Measurements from ENCODE around the gene DENR.
"Not testable (repeated sequence)": the region's sequence is repeated elsewhere in the genome, so short reads cannot be mapped to it uniquely, and the experiment has no call there.

DNA sequence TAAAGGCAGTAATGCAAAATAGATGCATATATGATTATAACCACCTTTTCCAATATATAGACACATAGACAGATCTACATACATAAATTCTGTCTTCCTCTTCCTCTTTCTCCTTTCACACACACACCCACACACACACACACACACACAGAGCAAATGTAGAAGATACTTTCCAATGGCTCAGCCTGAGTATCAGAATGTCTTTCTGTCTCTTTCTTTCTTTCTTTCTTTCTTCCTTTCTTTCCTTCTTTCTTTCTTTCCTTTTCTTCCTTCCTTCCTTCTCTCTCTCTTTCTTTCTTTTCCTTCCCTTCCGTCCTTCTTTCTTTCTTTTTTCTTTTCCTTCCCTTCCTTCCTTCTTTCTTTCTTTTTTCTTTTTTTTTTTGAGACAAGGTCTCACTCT lies 41.4 kb upstream of the DENR start:
- not testable (repeated sequence) for TF ChIP-seq POLR2A, CTCF, EP300, POLR2AphosphoS5 (IDR thresholded peaks at IDR 0.05)

Data from upper lobe of left lung (tissue), 4 donors.